Measurements from ENCODE around the gene PKMYT1.

The PKMYT1 gene

GRCh38 chr16:2959206-2959605, 21.0 kb downstream of the PKMYT1 start:
- Histone ChIP-seq H2BK5ac (ENCODE audit: low read length) (no peak overlapping the region), H3K18ac (ENCODE audit: low read length) (no peak overlapping the region), H3K9ac (ENCODE audit: low read length) (no peak overlapping the region), H3K27ac (ENCODE audit: low read depth, low read length) (no peak overlapping the region), H3K79me2 (ENCODE audit: control insufficient read depth, insufficient read depth, low read length) (no peaks in the 10 kb centered on the region), H4K5ac (ENCODE audit: low read length) (no peak overlapping the region), H3K27me3 (ENCODE audit: insufficient read depth, low read length, poor library complexity) (no peaks in the 10 kb centered on the region), H4K8ac (ENCODE audit: low read depth, low read length) (no peak overlapping the region), H3K36me3 (ENCODE audit: control insufficient read depth, insufficient read depth, low read length) (no peaks in the 10 kb centered on the region), H3K56ac (ENCODE audit: low read length) (peak overlapping the region; percentile 7), H3K4me3 (ENCODE audit: low read length) (no peak overlapping the region), H2AK5ac (ENCODE audit: low read length) (no peak overlapping the region), H2BK15ac (replicated peaks; ENCODE audit: low read depth) (no peak overlapping the region), H3K4me2 (ENCODE audit: low read length) (no peak overlapping the region), H3K79me1 (ENCODE audit: low read length) (no peaks in the 10 kb centered on the region), H2BK120ac (ENCODE audit: low read depth, low read length) (no peak overlapping the region), H3K23ac (ENCODE audit: low read length) (no peak overlapping the region), H3K4me1 (ENCODE audit: control insufficient read depth, low read depth, low read length) (peaks cover 5% of the 10 kb centered on the region), H3K4ac (ENCODE audit: low read depth, low read length) (no peak overlapping the region)
- no CpG with 5 or more reads among the region's 10 CpGs for WGBS (ENCODE audit: extremely low coverage, insufficient coverage, low lambda C conversion rate)
- no peak for DNase-seq

GRCh38 chr16:2956579-2956956, 23.7 kb downstream of the PKMYT1 start:
- Histone ChIP-seq H2BK120ac (ENCODE audit: low read depth, low read length) (no peak overlapping the region), H2BK5ac (ENCODE audit: low read length) (no peak overlapping the region), H3K4me2 (ENCODE audit: low read length) (no peak overlapping the region), H3K18ac (ENCODE audit: low read length) (no peak overlapping the region), H3K79me2 (ENCODE audit: control insufficient read depth, insufficient read depth, low read length) (no peaks in the 10 kb centered on the region), H3K79me1 (ENCODE audit: low read length) (no peaks in the 10 kb centered on the region), H3K56ac (ENCODE audit: low read length) (no peak overlapping the region), H4K5ac (ENCODE audit: low read length) (no peak overlapping the region), H3K4me3 (ENCODE audit: low read length) (no peak overlapping the region), H3K36me3 (ENCODE audit: control insufficient read depth, insufficient read depth, low read length) (no peaks in the 10 kb centered on the region), H3K23ac (ENCODE audit: low read length) (no peak overlapping the region), H3K4ac (ENCODE audit: low read depth, low read length) (no peak overlapping the region), H3K9ac (ENCODE audit: low read length) (no peak overlapping the region), H4K8ac (ENCODE audit: low read depth, low read length) (no peak overlapping the region), H2BK15ac (replicated peaks; ENCODE audit: low read depth) (no peak overlapping the region), H2AK5ac (ENCODE audit: low read length) (no peak overlapping the region), H3K4me1 (ENCODE audit: control insufficient read depth, low read depth, low read length) (peaks cover 8% of the 10 kb centered on the region), H3K27ac (ENCODE audit: low read depth, low read length) (no peak overlapping the region), H3K27me3 (ENCODE audit: insufficient read depth, low read length, poor library complexity) (no peaks in the 10 kb centered on the region)
- WGBS (ENCODE audit: extremely low coverage, insufficient coverage, low lambda C conversion rate): no CpG with 5 or more reads among the region's 11 CpGs
- DNase-seq: no peak

GRCh38 chr16:2955779-2956578, 24.3 kb downstream of the PKMYT1 start:
- Histone ChIP-seq H2BK15ac (replicated peaks; ENCODE audit: low read depth) (no peak overlapping the region), H3K4me2 (ENCODE audit: low read length) (no peak overlapping the region), H3K18ac (ENCODE audit: low read length) (peak overlapping the region; percentile 12), H2AK5ac (ENCODE audit: low read length) (no peak overlapping the region), H3K79me1 (ENCODE audit: low read length) (no peaks in the 10 kb centered on the region), H4K8ac (ENCODE audit: low read depth, low read length) (no peak overlapping the region), H3K4me1 (ENCODE audit: control insufficient read depth, low read depth, low read length) (peaks cover 8% of the 10 kb centered on the region), H4K5ac (ENCODE audit: low read length) (no peak overlapping the region), H3K27me3 (ENCODE audit: insufficient read depth, low read length, poor library complexity) (no peaks in the 10 kb centered on the region), H2BK5ac (ENCODE audit: low read length) (no peak overlapping the region), H3K36me3 (ENCODE audit: control insufficient read depth, insufficient read depth, low read length) (no peaks in the 10 kb centered on the region), H3K23ac (ENCODE audit: low read length) (no peak overlapping the region), H3K27ac (ENCODE audit: low read depth, low read length) (no peak overlapping the region), H3K9ac (ENCODE audit: low read length) (no peak overlapping the region), H3K79me2 (ENCODE audit: control insufficient read depth, insufficient read depth, low read length) (no peaks in the 10 kb centered on the region), H3K56ac (ENCODE audit: low read length) (peak overlapping the region; percentile 58), H2BK120ac (ENCODE audit: low read depth, low read length) (no peak overlapping the region), H3K4me3 (ENCODE audit: low read length) (no peak overlapping the region), H3K4ac (ENCODE audit: low read depth, low read length) (no peak overlapping the region)
- DNase-seq: no peak
- WGBS (ENCODE audit: extremely low coverage, insufficient coverage, low lambda C conversion rate): no CpG with 5 or more reads among the region's 21 CpGs

- H3K79me2 ChIP-seq (ENCODE audit: control insufficient read depth, insufficient read depth, low read length): no peaks in the 10 kb centered on the region
- no peak overlapping the region for H4K8ac ChIP-seq (ENCODE audit: low read depth, low read length)
- no peak overlapping the region for H3K23ac ChIP-seq (ENCODE audit: low read length)
- no peak overlapping the region for H2BK15ac ChIP-seq (replicated peaks; ENCODE audit: low read depth)
- H3K18ac ChIP-seq (ENCODE audit: low read length): no peak overlapping the region
- no peak overlapping the region for H3K4me3 ChIP-seq (ENCODE audit: low read length)
- no peak overlapping the region for H3K9ac ChIP-seq (ENCODE audit: low read length)
- no peak overlapping the region for H3K4me2 ChIP-seq (ENCODE audit: low read length)
- no peak overlapping the region for H3K4ac ChIP-seq (ENCODE audit: low read depth, low read length)
- DNase-seq: no peak
- no peak overlapping the region for H2AK5ac ChIP-seq (ENCODE audit: low read length)
- H3K4me1 ChIP-seq (ENCODE audit: control insufficient read depth, low read depth, low read length): peaks cover 8% of the 10 kb centered on the region
- no peak overlapping the region for H4K5ac ChIP-seq (ENCODE audit: low read length)
- no peaks in the 10 kb centered on the region for H3K79me1 ChIP-seq (ENCODE audit: low read length)
- no peak overlapping the region for H2BK120ac ChIP-seq (ENCODE audit: low read depth, low read length)
- H3K36me3 ChIP-seq (ENCODE audit: control insufficient read depth, insufficient read depth, low read length): no peaks in the 10 kb centered on the region
- no peak overlapping the region for H3K27ac ChIP-seq (ENCODE audit: low read depth, low read length)
- H3K27me3 ChIP-seq (ENCODE audit: insufficient read depth, low read length, poor library complexity): no peaks in the 10 kb centered on the region
- H3K56ac ChIP-seq (ENCODE audit: low read length): no peak overlapping the region
- WGBS (ENCODE audit: extremely low coverage, insufficient coverage, low lambda C conversion rate): no CpG with 5 or more reads among the region's 10 CpGs
- no peak overlapping the region for H2BK5ac ChIP-seq (ENCODE audit: low read length)
Observed at GRCh38 chr16:2955438-2955778, 24.8 kb downstream of the PKMYT1 start.

GRCh38 chr16:2954656-2955381, 25.4 kb downstream of the PKMYT1 start:
- no peaks in the 10 kb centered on the region for H3K79me1 ChIP-seq (ENCODE audit: low read length)
- no peak overlapping the region for H3K56ac ChIP-seq (ENCODE audit: low read length)
- H3K36me3 ChIP-seq (ENCODE audit: control insufficient read depth, insufficient read depth, low read length): no peaks in the 10 kb centered on the region
- H3K4me2 ChIP-seq (ENCODE audit: low read length): no peak overlapping the region
- no peak overlapping the region for H3K9ac ChIP-seq (ENCODE audit: low read length)
- H4K5ac ChIP-seq (ENCODE audit: low read length): no peak overlapping the region
- H3K4me1 ChIP-seq (ENCODE audit: control insufficient read depth, low read depth, low read length): peaks cover 8% of the 10 kb centered on the region
- H3K4me3 ChIP-seq (ENCODE audit: low read length): no peak overlapping the region
- H3K4ac ChIP-seq (ENCODE audit: low read depth, low read length): no peak overlapping the region
- H2BK15ac ChIP-seq (replicated peaks; ENCODE audit: low read depth): no peak overlapping the region
- no peaks in the 10 kb centered on the region for H3K79me2 ChIP-seq (ENCODE audit: control insufficient read depth, insufficient read depth, low read length)
- DNase-seq: no peak
- no peak overlapping the region for H2AK5ac ChIP-seq (ENCODE audit: low read length)
- WGBS (ENCODE audit: extremely low coverage, insufficient coverage, low lambda C conversion rate): no CpG with 5 or more reads among the region's 26 CpGs
- no peak overlapping the region for H2BK5ac ChIP-seq (ENCODE audit: low read length)
- H3K18ac ChIP-seq (ENCODE audit: low read length): no peak overlapping the region
- H3K27ac ChIP-seq (ENCODE audit: low read depth, low read length): no peak overlapping the region
- no peak overlapping the region for H4K8ac ChIP-seq (ENCODE audit: low read depth, low read length)
- H3K23ac ChIP-seq (ENCODE audit: low read length): no peak overlapping the region
- H2BK120ac ChIP-seq (ENCODE audit: low read depth, low read length): no peak overlapping the region
- H3K27me3 ChIP-seq (ENCODE audit: insufficient read depth, low read length, poor library complexity): no peaks in the 10 kb centered on the region

Measured in mesendoderm (in vitro differentiated cells).